Calu3 (cell line): ENCODE results near the gene SCML1. TPM values are rescaled to one million over a fixed set of nuclear protein-coding genes. Genes with fewer than 3 reads are reported as not detected.

Experiments used
- BruUV-seq: library from RNA; stranded (reverse); fragments of 400-500 nt; replicated peaks from 2 replicates; lab custom pipeline; 2021; lab: Mats Ljungman, UMichigan
- CTCF ChIA-PET: fragments of 300-600 bp; sonication (Branson Sonifier 250); formaldehyde crosslinking; loops from one replicate; lab custom pipeline; 2022; ENCODE audit warnings: antibody characterized with exemption; lab: Charles Lee
- DNase-seq: peaks from one replicate; pipeline ENCODE4 v3.0.0; 2022
- H3K27ac Mint-ChIP-seq: one replicate; pipeline ENCODE4 v1.8.0; 2022; ENCODE audit warnings: mixed read lengths; ENCODE audit not compliant: unreplicated experiment
- H3K27me3 Mint-ChIP-seq: one replicate; pipeline ENCODE4 v1.8.0; 2022; ENCODE audit warnings: mixed read lengths; ENCODE audit not compliant: unreplicated experiment
- H3K36me3 Mint-ChIP-seq: one replicate; pipeline ENCODE4 v1.8.0; 2022; ENCODE audit warnings: mild to moderate bottlenecking, moderate library complexity, mixed read lengths; ENCODE audit not compliant: insufficient read depth, unreplicated experiment
- H3K4me1 Mint-ChIP-seq: one replicate; pipeline ENCODE4 v1.8.0; 2022; ENCODE audit warnings: mild to moderate bottlenecking, low read depth, mixed read lengths; ENCODE audit not compliant: unreplicated experiment
- H3K4me3 Mint-ChIP-seq: one replicate; pipeline ENCODE4 v1.8.0; 2022; ENCODE audit warnings: mild to moderate bottlenecking, low read depth, moderate library complexity, mixed read lengths; ENCODE audit not compliant: unreplicated experiment
- H3K9me3 Mint-ChIP-seq: one replicate; pipeline ENCODE4 v1.8.0; 2022; ENCODE audit warnings: low read depth, mixed read lengths; ENCODE audit not compliant: unreplicated experiment
- CTCF ChIP-seq: fragments of 200-600 bp; IDR thresholded peaks from one replicate; pipeline ENCODE4 v1.8.0; 2022; ENCODE audit warnings: antibody characterized with exemption; ENCODE audit not compliant: unreplicated experiment
- intact Hi-C: fragments of 100-400 bp; cut with micrococcal nuclease; formaldehyde crosslinking; loops from one replicate; pipeline ENCODE4 v1.10.0; 2022; ENCODE audit not compliant: unreplicated experiment
- total RNA-seq: library from RNA; stranded (reverse); gene quantifications from 2 replicates; pipeline ENCODE4 v1.2.3, GENCODE V29; 2022

SCML1 gene
- total RNA-seq, 1 experiment from 2014 or later = 14.4 TPM

DNA sequence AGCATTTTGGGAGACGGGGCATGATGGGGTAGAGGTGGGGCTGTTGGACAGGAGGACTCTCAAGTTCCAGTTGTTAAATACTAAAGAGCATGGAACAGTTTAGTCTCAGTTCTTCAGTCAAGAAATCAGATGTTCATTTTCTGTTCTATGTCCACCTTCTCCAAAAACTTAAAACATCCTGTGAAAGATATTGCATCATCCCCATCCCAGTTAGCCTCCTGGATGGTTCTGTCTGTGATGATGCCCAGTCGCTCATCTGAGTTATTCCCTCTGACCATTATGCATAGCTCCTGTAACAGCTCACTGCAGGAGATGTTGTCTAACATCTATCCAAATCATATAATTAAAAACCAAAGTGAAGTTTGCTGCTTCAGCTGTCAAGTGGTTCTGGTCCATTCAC, 32.1 kb upstream of the SCML1 start:
- peaks cover 4% of the 10 kb centered on the region for H3K36me3 Mint-ChIP-seq
- H3K4me3 Mint-ChIP-seq = no peak overlapping the region
- no peak for DNase-seq
- no TSS peak for BruUV-seq
- TF ChIP-seq CTCF = no peak
- CTCF ChIA-PET = no interaction called here
- H3K9me3 Mint-ChIP-seq = no peaks in the 10 kb centered on the region
- no peak overlapping the region for H3K27ac Mint-ChIP-seq
- H3K27me3 Mint-ChIP-seq = no peaks in the 10 kb centered on the region
- intact Hi-C loops = no loop called here
- peaks cover 37% of the 10 kb centered on the region for H3K4me1 Mint-ChIP-seq

DNA sequence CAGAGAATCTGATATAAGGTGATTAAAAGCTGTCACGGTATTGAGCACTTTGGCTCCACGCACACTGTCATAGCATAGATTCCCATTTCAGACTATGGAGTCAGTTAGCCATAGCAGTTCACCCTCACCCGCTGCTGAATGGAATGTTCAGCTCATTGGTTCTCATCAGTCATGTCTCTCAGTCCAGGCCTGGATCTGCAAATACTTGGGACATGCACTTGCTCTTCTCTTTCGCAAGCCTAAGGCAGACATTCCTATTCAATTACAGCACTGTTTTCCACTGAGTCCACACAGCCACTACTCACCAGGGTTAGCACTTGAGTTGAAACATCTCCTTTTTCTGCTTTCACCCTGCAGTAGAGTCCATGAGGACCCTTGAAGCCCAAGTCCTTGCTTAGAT, 30.6 kb upstream of the SCML1 start:
- H3K27me3 Mint-ChIP-seq = no peaks in the 10 kb centered on the region
- peaks cover 4% of the 10 kb centered on the region for H3K36me3 Mint-ChIP-seq
- H3K4me1 Mint-ChIP-seq = peaks cover 29% of the 10 kb centered on the region
- no peaks in the 10 kb centered on the region for H3K9me3 Mint-ChIP-seq
- TF ChIP-seq CTCF = no peak
- DNase-seq = no peak
- BruUV-seq = no TSS peak
- no peak overlapping the region for H3K27ac Mint-ChIP-seq
- CTCF ChIA-PET = interaction anchor here (0.7 kb wide), 1 partner anchor 139 kb away, joined by 3 read pairs; no protein-coding TSS in a partner anchor
- H3K4me3 Mint-ChIP-seq = no peak overlapping the region
- intact Hi-C loops = no loop called here

DNA sequence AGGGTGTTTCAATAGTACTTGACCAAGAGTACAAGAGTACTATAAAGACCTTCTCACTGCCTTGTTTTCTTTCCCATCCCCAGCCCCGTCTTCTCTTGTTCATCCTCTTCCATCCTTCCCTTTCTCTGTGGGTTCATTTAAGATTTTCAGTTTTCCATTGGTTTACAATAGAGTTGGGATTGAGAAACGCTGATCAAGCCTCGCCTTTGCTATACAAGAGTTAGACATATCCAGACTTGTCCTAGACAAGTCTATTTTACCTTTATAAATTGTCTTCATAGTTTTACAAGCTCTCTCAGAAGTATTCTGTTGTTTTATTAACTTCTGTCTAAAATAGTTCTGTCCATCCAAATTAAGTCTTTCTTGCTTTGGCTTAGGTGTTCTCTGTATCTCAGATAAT, 29.6 kb upstream of the SCML1 start:
- Mint-ChIP-seq H3K27ac (no peak overlapping the region), H3K27me3 (no peaks in the 10 kb centered on the region), H3K4me3 (no peak overlapping the region), H3K36me3 (peaks cover 4% of the 10 kb centered on the region), H3K9me3 (no peaks in the 10 kb centered on the region), H3K4me1 (peaks cover 21% of the 10 kb centered on the region)
- no TSS peak for BruUV-seq
- intact Hi-C loops = no loop called here
- CTCF ChIA-PET = no interaction called here
- TF ChIP-seq CTCF = no peak
- no peak for DNase-seq

DNA sequence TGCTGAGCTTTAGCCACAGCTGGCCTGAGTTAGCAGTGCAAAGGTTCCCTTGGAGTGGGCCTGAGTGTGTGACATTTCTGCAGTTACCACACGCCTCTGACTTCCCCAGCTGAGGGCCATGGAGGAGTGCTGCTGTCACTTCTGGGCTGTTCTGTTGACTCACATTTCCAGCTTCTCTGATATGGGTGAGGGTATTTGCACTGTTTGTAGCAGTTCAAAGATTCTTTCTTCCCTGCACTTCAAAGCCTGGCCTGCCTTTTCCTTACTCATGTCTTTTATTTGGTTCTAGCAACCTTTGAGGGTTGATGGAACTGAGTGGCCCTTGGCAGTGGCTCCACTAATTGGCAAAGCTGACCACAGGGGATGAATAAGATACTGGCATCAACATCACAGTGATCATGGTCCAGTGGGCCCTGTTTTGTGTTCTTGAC, 26.4 kb upstream of the SCML1 start:
- no peak for TF ChIP-seq CTCF
- Mint-ChIP-seq H3K4me3 (no peak overlapping the region), H3K27me3 (no peaks in the 10 kb centered on the region), H3K36me3 (peaks cover 2% of the 10 kb centered on the region), H3K27ac (no peak overlapping the region), H3K4me1 (peaks cover 14% of the 10 kb centered on the region), H3K9me3 (no peaks in the 10 kb centered on the region)
- no TSS peak for BruUV-seq
- intact Hi-C loops = no loop called here
- no peak for DNase-seq
- CTCF ChIA-PET = no interaction called here
